H9 (cell line): ENCODE measurements around the gene CA5A. TPM values are rescaled to one million over a fixed set of nuclear protein-coding genes. Genes with fewer than 3 reads are reported as not detected.

Source experiments
- DNase-seq: peaks from one replicate; pipeline ENCODE4 v3.0.0-alpha.2; 2017
- H2AFZ ChIP-seq: one replicate; pipeline ENCODE4 v1.6.1; 2013; ENCODE audit warnings: mild to moderate bottlenecking, low read length, control low read depth, moderate library complexity
- H2AK5ac ChIP-seq: 2 replicates; pipeline ENCODE4 v1.6.1; 2013; ENCODE audit warnings: low read length, control low read depth, mixed read lengths; ENCODE audit not compliant: insufficient read length
- H2BK120ac ChIP-seq: one replicate; pipeline ENCODE4 v1.6.1; 2013; ENCODE audit warnings: low read depth, mild to moderate bottlenecking, low read length, control low read depth, inconsistent platforms; ENCODE audit not compliant: poor library complexity, severe bottlenecking
- H2BK12ac ChIP-seq: 2 replicates; pipeline ENCODE4 v1.6.1; 2013; ENCODE audit warnings: low read length, control low read depth, mixed read lengths, low read depth; ENCODE audit not compliant: insufficient read length
- H2BK15ac ChIP-seq: 2 replicates; pipeline ENCODE4 v1.6.1; 2013; ENCODE audit warnings: low read depth, low read length, control low read depth
- H2BK20ac ChIP-seq: one replicate; pipeline ENCODE4 v1.6.1; 2013; ENCODE audit warnings: low read depth, mild to moderate bottlenecking, low read length, control low read depth, inconsistent platforms; ENCODE audit not compliant: poor library complexity, severe bottlenecking
- H2BK5ac ChIP-seq: 2 replicates; pipeline ENCODE4 v1.6.1; 2013; ENCODE audit warnings: low read length, control low read depth, mixed read lengths; ENCODE audit not compliant: insufficient read length
- H3K14ac ChIP-seq: 2 replicates; pipeline ENCODE4 v1.6.1; 2013; ENCODE audit warnings: low read length, control low read depth; ENCODE audit not compliant: insufficient read depth
- H3K18ac ChIP-seq: 2 replicates; pipeline ENCODE4 v1.6.1; 2013; ENCODE audit warnings: low read depth, mild to moderate bottlenecking, mixed read lengths, low read length, control low read depth; ENCODE audit not compliant: insufficient read length
- H3K23ac ChIP-seq: 2 replicates; pipeline ENCODE4 v1.6.1; 2013; ENCODE audit warnings: low read length, control low read depth, mixed read lengths, low read depth; ENCODE audit not compliant: insufficient read length
- H3K23me2 ChIP-seq: 2 replicates; pipeline ENCODE4 v1.6.1; 2013; ENCODE audit warnings: low read depth, mild to moderate bottlenecking, mixed read lengths, low read length, control low read depth; ENCODE audit not compliant: insufficient read length, poor library complexity, severe bottlenecking
- H3K27ac ChIP-seq: 2 replicates; pipeline ENCODE4 v1.5.1; 2013; ENCODE audit warnings: low read length, control low read depth, mixed read lengths, low read depth; ENCODE audit not compliant: insufficient read length
- H3K27me3 ChIP-seq: 2 replicates; pipeline ENCODE4 v1.6.1; 2013; ENCODE audit warnings: low read length, control low read depth, inconsistent platforms; ENCODE audit not compliant: insufficient read depth
- H3K4ac ChIP-seq: 2 replicates; pipeline ENCODE4 v1.6.1; 2013; ENCODE audit warnings: low read depth, mild to moderate bottlenecking, control low read depth, inconsistent platforms, low read length, moderate library complexity
- H3K4me1 ChIP-seq: 2 replicates; pipeline ENCODE4 v1.6.1; 2013; ENCODE audit warnings: low read length, control low read depth, inconsistent platforms; ENCODE audit not compliant: insufficient read depth
- H3K4me2 ChIP-seq: 2 replicates; pipeline ENCODE4 v1.6.1; 2013; ENCODE audit warnings: low read length, control low read depth, mixed read lengths; ENCODE audit not compliant: insufficient read length, insufficient read depth
- H3K56ac ChIP-seq: 2 replicates; pipeline ENCODE4 v1.6.1; 2013; ENCODE audit warnings: low read depth, mild to moderate bottlenecking, mixed read lengths, low read length, control low read depth; ENCODE audit not compliant: insufficient read length
- H3K79me1 ChIP-seq: 2 replicates; pipeline ENCODE4 v1.6.1; 2013; ENCODE audit warnings: low read depth, mild to moderate bottlenecking, moderate library complexity, low read length, control low read depth, inconsistent platforms; ENCODE audit not compliant: insufficient read depth, poor library complexity, severe bottlenecking
- H3K79me2 ChIP-seq: 2 replicates; pipeline ENCODE4 v1.6.1; 2013; ENCODE audit warnings: low read length, control low read depth, inconsistent platforms; ENCODE audit not compliant: insufficient read depth
- H3K9ac ChIP-seq: 2 replicates; pipeline ENCODE4 v1.6.1; 2013; ENCODE audit warnings: low read length, control low read depth, mixed read lengths; ENCODE audit not compliant: insufficient read length; ENCODE audit errors: extremely low read depth
- H3K9me3 ChIP-seq: one replicate; pipeline ENCODE4 v1.6.1; 2013; ENCODE audit warnings: low read depth, low read length, inconsistent platforms; ENCODE audit not compliant: control insufficient read depth
- H3T11ph ChIP-seq: one replicate; pipeline ENCODE4 v1.6.1; 2013; ENCODE audit warnings: mild to moderate bottlenecking, low read length, control low read depth, inconsistent platforms
- H4K20me1 ChIP-seq: one replicate; pipeline ENCODE4 v1.6.1; 2013; ENCODE audit not compliant: control insufficient read depth, insufficient read length, insufficient read depth
- H4K5ac ChIP-seq: 2 replicates; pipeline ENCODE4 v1.6.1; 2013; ENCODE audit warnings: low read depth, mild to moderate bottlenecking, mixed read lengths, low read length, control low read depth; ENCODE audit not compliant: insufficient read length
- H4K8ac ChIP-seq: replicated peaks from 2 replicates; pipeline ENCODE4 v1.6.1; 2013; ENCODE audit warnings: low read length, control low read depth, mixed read lengths, low read depth; ENCODE audit not compliant: insufficient read length
- H4K91ac ChIP-seq: 2 replicates; pipeline ENCODE4 v1.6.1; 2013; ENCODE audit warnings: low read depth, mild to moderate bottlenecking, moderate library complexity, mixed read lengths, low read length, control low read depth; ENCODE audit not compliant: insufficient read length
- H3K27ac Mint-ChIP-seq, 3 experiments: 2 replicates in 2 of 3; 3 replicates in 1 of 3; pipeline ENCODE4 v1.8.0; 2020 to 2021; ENCODE audit warnings: mixed read lengths in 3 of 3, mild to moderate bottlenecking in 1 of 3, moderate library complexity in 1 of 3
- H3K27me3 Mint-ChIP-seq: 2 replicates; pipeline ENCODE4 v1.8.0; 2021; ENCODE audit warnings: low read depth, mild to moderate bottlenecking, moderate library complexity, mixed read lengths
- H3K36me3 Mint-ChIP-seq, 3 experiments: 2 replicates in 2 of 3; 3 replicates in 1 of 3; pipeline ENCODE4 v1.8.0; 2020 to 2021; ENCODE audit warnings: low read depth in 3 of 3, mixed read lengths in 3 of 3; ENCODE audit not compliant: insufficient read depth in 1 of 3
- H3K4me1 Mint-ChIP-seq, 2 experiments: 2 replicates each; pipeline ENCODE4 v1.8.0; 2020; ENCODE audit warnings: mixed read lengths in 2 of 2
- H3K4me3 Mint-ChIP-seq, 2 experiments: 2 replicates in 1 of 2; 3 replicates in 1 of 2; pipeline ENCODE4 v1.8.0; 2020 to 2021; ENCODE audit warnings: mild to moderate bottlenecking in 2 of 2, mixed read lengths in 2 of 2, moderate library complexity in 1 of 2
- H3K9me3 Mint-ChIP-seq, 2 experiments: 2 replicates in 1 of 2; 3 replicates in 1 of 2; pipeline ENCODE4 v1.8.0; 2020; ENCODE audit warnings: mild to moderate bottlenecking in 2 of 2, mixed read lengths in 2 of 2, moderate library complexity in 1 of 2
- WGBS: extraction: QIAGEN DNeasy Blood & Tissue Kit; methylation state at CpG from one replicate; pipeline ENCODE4 v1.1.7; 2013; ENCODE audit warnings: missing lambda C conversion rate, low lambda C conversion rate, mixed read lengths; ENCODE audit not compliant: insufficient read length; ENCODE audit errors: extremely low coverage; 5-methylcytosine and 5-hydroxymethylcytosine counted together
- total RNA-seq: library from RNA; stranded (reverse); gene quantifications from 2 replicates; pipeline ENCODE4 v1.2.1, GENCODE V29; 2021
- TF ChIP-seq, protein P1 (sequence below): fragments of 200-600 bp; sonication (generic); conservative IDR thresholded peaks from 3 replicates; pipeline ENCODE4 v1.8.0; 2021; ENCODE audit warnings: antibody characterized with exemption, mild to moderate bottlenecking

CA5A gene
- total RNA-seq, 1 experiment from 2014 or later: not detected

DNA sequence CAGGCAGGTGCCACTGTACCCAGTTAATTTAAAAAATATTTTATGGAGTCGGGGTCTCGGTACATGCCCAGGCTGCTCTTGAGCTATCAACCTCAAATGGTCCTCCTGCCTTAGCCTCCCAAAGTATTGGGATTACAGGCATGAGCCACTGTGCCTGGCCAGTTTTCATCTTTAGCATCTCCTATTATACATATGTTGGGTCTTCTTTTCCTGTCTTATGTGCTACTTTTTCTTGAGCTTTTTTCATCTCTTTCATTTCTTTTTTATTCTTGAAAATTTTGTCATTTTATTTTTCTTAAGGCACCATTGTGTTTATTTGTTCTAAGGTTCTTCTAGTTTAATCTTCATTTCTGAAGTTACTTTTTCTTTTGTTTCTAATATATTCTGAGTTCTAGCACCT is 35.6 kb upstream of the CA5A start:
- Histone ChIP-seq H4K20me1 (no peaks in the 10 kb centered on the region), H3K23ac (no peak overlapping the region), H3K9me3 (no peaks in the 10 kb centered on the region), H2BK15ac (no peak overlapping the region), H3K27me3 (no peaks in the 10 kb centered on the region), H3K27ac (no peak overlapping the region), H3T11ph (no peak overlapping the region), H3K18ac (no peak overlapping the region), H3K79me1 (peaks cover 13% of the 10 kb centered on the region), H3K56ac (no peak overlapping the region), H4K5ac (no peak overlapping the region), H2BK20ac (no peak overlapping the region), H2BK5ac (no peak overlapping the region), H3K14ac (no peak overlapping the region), H3K23me2 (no peaks in the 10 kb centered on the region), H3K4me1 (no peaks in the 10 kb centered on the region), H3K79me2 (peaks cover 21% of the 10 kb centered on the region; the same call in 1 of the 2 replicates), H2BK12ac (no peak overlapping the region), H3K4ac (no peak overlapping the region), H3K4me2 (no peak overlapping the region), H3K9ac (no peak overlapping the region), H2BK120ac (no peak overlapping the region), H2AK5ac (no peak overlapping the region), H4K8ac (no peak overlapping the region), H4K91ac (no peak overlapping the region), H2AFZ (no peak overlapping the region)
- H3K9me3 Mint-ChIP-seq: peaks cover 21 to 24% of the 10 kb centered on the region in 2 experiments
- no peak overlapping the region for H3K4me3 Mint-ChIP-seq
- no peak for DNase-seq
- peaks cover 26 to 37% (median 34%) of the 10 kb centered on the region in 3 experiments for H3K36me3 Mint-ChIP-seq
- H3K27me3 Mint-ChIP-seq: no peaks in the 10 kb centered on the region
- no peak overlapping the region for H3K27ac Mint-ChIP-seq
- peaks cover 3 to 5% of the 10 kb centered on the region in 2 experiments; a peak in 3 of 4 replicates for H3K4me1 Mint-ChIP-seq
- TF ChIP-seq, protein P1, sequence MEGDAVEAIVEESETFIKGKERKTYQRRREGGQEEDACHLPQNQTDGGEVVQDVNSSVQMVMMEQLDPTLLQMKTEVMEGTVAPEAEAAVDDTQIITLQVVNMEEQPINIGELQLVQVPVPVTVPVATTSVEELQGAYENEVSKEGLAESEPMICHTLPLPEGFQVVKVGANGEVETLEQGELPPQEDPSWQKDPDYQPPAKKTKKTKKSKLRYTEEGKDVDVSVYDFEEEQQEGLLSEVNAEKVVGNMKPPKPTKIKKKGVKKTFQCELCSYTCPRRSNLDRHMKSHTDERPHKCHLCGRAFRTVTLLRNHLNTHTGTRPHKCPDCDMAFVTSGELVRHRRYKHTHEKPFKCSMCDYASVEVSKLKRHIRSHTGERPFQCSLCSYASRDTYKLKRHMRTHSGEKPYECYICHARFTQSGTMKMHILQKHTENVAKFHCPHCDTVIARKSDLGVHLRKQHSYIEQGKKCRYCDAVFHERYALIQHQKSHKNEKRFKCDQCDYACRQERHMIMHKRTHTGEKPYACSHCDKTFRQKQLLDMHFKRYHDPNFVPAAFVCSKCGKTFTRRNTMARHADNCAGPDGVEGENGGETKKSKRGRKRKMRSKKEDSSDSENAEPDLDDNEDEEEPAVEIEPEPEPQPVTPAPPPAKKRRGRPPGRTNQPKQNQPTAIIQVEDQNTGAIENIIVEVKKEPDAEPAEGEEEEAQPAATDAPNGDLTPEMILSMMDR: no peak
- no CpG with 5 or more reads among the region's 2 CpGs for WGBS
